Ascending aorta (tissue), 2 donors: ENCODE results near the gene LNX1. TPM values are rescaled to one million over a fixed set of nuclear protein-coding genes. Genes with fewer than 3 reads are reported as not detected.
"Not testable (repeated sequence)": the region's sequence is repeated elsewhere in the genome, so short reads cannot be mapped to it uniquely, and the experiment has no call there.

Source experiments
- DNase-seq, 2 donors: peaks; one replicate each; pipeline ENCODE4 v3.0.0-alpha.2; 2019; ENCODE audit warnings: low spot score in 2 of 2
- H3K27ac ChIP-seq, 2 donors: fragments of 200-600 bp; sonication (generic); one replicate each; pipeline ENCODE4 v1.5.1; 2016 to 2017; ENCODE audit warnings: mild to moderate bottlenecking in 1 of 2
- H3K27me3 ChIP-seq: fragments of 200-600 bp; sonication (generic); one replicate; pipeline ENCODE4 v1.5.1; 2017
- H3K36me3 ChIP-seq, 2 donors: fragments of 200-600 bp; sonication (generic); one replicate each; pipeline ENCODE4 v1.5.1; 2016
- H3K4me1 ChIP-seq, 2 donors: fragments of 200-600 bp; sonication (generic); one replicate each; pipeline ENCODE4 v1.5.1; 2016 to 2017; ENCODE audit warnings: mild to moderate bottlenecking in 1 of 2
- H3K4me3 ChIP-seq, 2 donors: fragments of 200-600 bp; sonication (generic); one replicate each; pipeline ENCODE4 v1.5.1; 2016 to 2017; ENCODE audit warnings: mild to moderate bottlenecking in 1 of 2
- H3K9me3 ChIP-seq, 2 donors: fragments of 200-600 bp; sonication (generic); one replicate each; pipeline ENCODE4 v1.5.1; 2016
- intact Hi-C: fragments of 100-400 bp; cut with DNase I; formaldehyde crosslinking; loops from one replicate; pipeline ENCODE4 v1.15.1; 2023
- total RNA-seq: library from RNA; depleted of rRNA; stranded (reverse); fragments of >200 nt; gene quantifications from one replicate; pipeline ENCODE4 v1.1.0, GENCODE V29; 2016
- TF ChIP-seq, protein P1 (sequence below), 3 experiments: fragments of 200-600 bp in 2 of 3; fragments of 450-650 bp in 1 of 3; sonication (generic) in 2 of 3; IDR thresholded peaks; one replicate each; pipeline ENCODE4 v1.5.1; 2016 to 2019; ENCODE audit warnings: antibody characterized with exemption in 3 of 3, mild to moderate bottlenecking in 1 of 3, moderate library complexity in 1 of 3

Gene LNX1
- total RNA-seq, 1 donor from 2014 or later, result 4.0 TPM

DNA sequence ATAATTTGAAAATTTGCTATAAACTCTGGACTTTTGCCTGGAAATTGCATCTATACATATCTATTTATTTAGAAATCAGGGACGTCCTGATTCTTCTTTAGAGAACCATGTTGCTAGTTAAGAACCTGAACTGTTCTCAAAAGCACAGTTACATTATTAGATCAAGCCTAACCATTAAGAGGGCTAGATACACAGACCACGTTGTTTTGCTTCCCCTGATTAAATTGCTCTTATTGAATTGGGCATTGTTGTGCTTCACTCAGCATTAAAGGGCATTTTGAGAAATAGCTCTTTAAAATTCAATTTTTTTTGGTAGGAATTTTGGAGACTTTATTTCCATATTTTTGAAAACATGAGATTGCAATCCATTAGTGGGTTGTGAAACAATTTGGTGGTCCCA is 169.5 kb downstream of the LNX1 start:
- intact Hi-C loops, result no loop called here
- Histone ChIP-seq H3K27me3 (no peaks in the 10 kb centered on the region), H3K4me1 (no peaks in the 10 kb centered on the region), H3K9me3 (no peaks in the 10 kb centered on the region), H3K36me3 (no peaks in the 10 kb centered on the region), H3K27ac (no peak overlapping the region), H3K4me3 (no peak overlapping the region)
- TF ChIP-seq, protein P1, sequence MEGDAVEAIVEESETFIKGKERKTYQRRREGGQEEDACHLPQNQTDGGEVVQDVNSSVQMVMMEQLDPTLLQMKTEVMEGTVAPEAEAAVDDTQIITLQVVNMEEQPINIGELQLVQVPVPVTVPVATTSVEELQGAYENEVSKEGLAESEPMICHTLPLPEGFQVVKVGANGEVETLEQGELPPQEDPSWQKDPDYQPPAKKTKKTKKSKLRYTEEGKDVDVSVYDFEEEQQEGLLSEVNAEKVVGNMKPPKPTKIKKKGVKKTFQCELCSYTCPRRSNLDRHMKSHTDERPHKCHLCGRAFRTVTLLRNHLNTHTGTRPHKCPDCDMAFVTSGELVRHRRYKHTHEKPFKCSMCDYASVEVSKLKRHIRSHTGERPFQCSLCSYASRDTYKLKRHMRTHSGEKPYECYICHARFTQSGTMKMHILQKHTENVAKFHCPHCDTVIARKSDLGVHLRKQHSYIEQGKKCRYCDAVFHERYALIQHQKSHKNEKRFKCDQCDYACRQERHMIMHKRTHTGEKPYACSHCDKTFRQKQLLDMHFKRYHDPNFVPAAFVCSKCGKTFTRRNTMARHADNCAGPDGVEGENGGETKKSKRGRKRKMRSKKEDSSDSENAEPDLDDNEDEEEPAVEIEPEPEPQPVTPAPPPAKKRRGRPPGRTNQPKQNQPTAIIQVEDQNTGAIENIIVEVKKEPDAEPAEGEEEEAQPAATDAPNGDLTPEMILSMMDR (IDR thresholded peaks at IDR 0.05), result no peak
- DNase-seq, result no peak

DNA sequence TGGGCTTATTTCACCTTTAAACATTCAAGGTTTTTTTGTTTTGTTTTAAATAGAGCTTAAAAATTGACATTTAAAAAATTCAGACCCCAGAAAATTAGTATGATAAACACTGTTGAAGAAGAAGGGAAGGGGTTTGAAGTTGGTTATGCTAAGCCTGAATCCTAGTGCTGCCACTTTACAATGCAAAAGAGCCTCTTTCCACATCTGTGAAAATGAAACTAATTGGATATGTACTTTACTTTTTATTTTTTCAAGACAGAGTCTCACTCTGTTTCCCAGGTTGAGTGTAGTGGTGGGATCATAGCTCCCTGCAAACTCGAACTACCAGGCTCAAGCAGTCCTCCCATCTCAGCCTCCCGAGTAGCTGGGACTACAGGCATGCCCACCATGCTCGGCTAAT is 172.1 kb downstream of the LNX1 start:
- Histone ChIP-seq H3K27ac (no peak overlapping the region), H3K27me3 (no peaks in the 10 kb centered on the region), H3K9me3 (no peaks in the 10 kb centered on the region), H3K36me3 (no peaks in the 10 kb centered on the region), H3K4me1 (no peaks in the 10 kb centered on the region), H3K4me3 (no peak overlapping the region)
- no peak for DNase-seq
- intact Hi-C loops, result no loop called here
- TF ChIP-seq, protein P1 (IDR thresholded peaks at IDR 0.05), result no peak

DNA sequence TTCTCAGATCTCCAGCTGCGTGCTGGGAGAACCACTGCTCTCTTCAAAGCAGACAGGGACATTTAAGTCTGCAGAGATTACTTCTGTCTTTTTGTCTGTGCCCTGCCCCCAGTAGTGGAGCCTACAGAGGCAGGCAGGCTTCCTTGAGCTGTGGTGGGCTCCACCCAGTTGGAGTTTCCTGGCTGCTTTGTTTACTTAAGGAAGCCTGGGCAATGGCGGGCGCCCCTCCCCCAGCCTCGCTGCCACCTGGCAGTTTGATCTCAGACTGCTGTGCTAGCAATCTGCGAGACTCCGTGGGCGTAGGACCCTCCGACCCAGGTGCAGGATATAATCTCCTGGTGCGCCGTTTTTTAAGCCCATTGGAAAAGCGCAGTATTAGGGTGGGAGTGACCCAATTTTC is 181.8 kb downstream of the LNX1 start:
- H3K4me3 ChIP-seq, DNase-seq, H3K4me1 ChIP-seq, H3K27me3 ChIP-seq, H3K27ac ChIP-seq, intact Hi-C loops, H3K9me3 ChIP-seq, H3K36me3 ChIP-seq: not testable (repeated sequence)

Other genes with a start within 250 kb of the LNX1 start
- 22.8 TPM for gene SCFD2, start 225.4 kb downstream of the LNX1 start, total RNA-seq
- gene FIP1L1, start 213.8 kb downstream of the LNX1 start, total RNA-seq, result 20.4 TPM